ENCODE measurements around the gene PIPOX. TPM values are rescaled to one million over a fixed set of nuclear protein-coding genes. Genes with fewer than 3 reads are reported as not detected.
"Not testable (repeated sequence)": the region's sequence is repeated elsewhere in the genome, so short reads cannot be mapped to it uniquely, and the experiment has no call there.

Gene PIPOX
- total RNA-seq, 1 donor from 2014 or later = 0.29 TPM

- TF ChIP-seq CTCF (IDR thresholded peaks at IDR 0.05; ENCODE audit: insufficient read depth, low read length, poor library complexity, severe bottlenecking) = no peak
- no peaks in the 10 kb centered on the region for H3K27me3 ChIP-seq (ENCODE audit: control insufficient read depth, insufficient read depth, low read length)
- no peak for DNase-seq (ENCODE audit: low read depth)
Observed at GRCh38 chr17:29084541-29085146, 41.7 kb downstream of the PIPOX start.

GRCh38 chr17:29085223-29085622 lies 42.3 kb downstream of the PIPOX start:
- Histone ChIP-seq H3K27me3 (ENCODE audit: control insufficient read depth, insufficient read depth, low read length) (no peaks in the 10 kb centered on the region), H3K36me3 (ENCODE audit: control insufficient read depth, insufficient read depth, low read length) (no peaks in the 10 kb centered on the region), H3K4me3 (ENCODE audit: low read depth, low read length) (no peak overlapping the region)
- DNase-seq (ENCODE audit: low read depth) = no peak
- no peak for TF ChIP-seq CTCF (IDR thresholded peaks at IDR 0.05; ENCODE audit: insufficient read depth, low read length, poor library complexity, severe bottlenecking)

More at GRCh38 chr17:29084541-29085146, 41.7 kb downstream of the PIPOX start:
- Histone ChIP-seq H3K36me3 (ENCODE audit: control insufficient read depth, insufficient read depth, low read length) (no peaks in the 10 kb centered on the region), H3K4me3 (ENCODE audit: low read depth, low read length) (no peak overlapping the region)

GRCh38 chr17:29086628-29087332 lies 43.8 kb downstream of the PIPOX start:
- TF ChIP-seq CTCF (IDR thresholded peaks at IDR 0.05; ENCODE audit: insufficient read depth, low read length, poor library complexity, severe bottlenecking) = no peak
- Histone ChIP-seq H3K4me3 (ENCODE audit: low read depth, low read length) (no peak overlapping the region), H3K36me3 (ENCODE audit: control insufficient read depth, insufficient read depth, low read length) (no peaks in the 10 kb centered on the region), H3K27me3 (ENCODE audit: control insufficient read depth, insufficient read depth, low read length) (no peaks in the 10 kb centered on the region)
- no peak for DNase-seq (ENCODE audit: low read depth)

GRCh38 chr17:29088782-29089181 lies 45.8 kb downstream of the PIPOX start:
- H3K4me3 ChIP-seq (ENCODE audit: low read depth, low read length); H3K27me3 ChIP-seq (ENCODE audit: control insufficient read depth, insufficient read depth, low read length); H3K36me3 ChIP-seq (ENCODE audit: control insufficient read depth, insufficient read depth, low read length); DNase-seq (ENCODE audit: low read depth): not testable (repeated sequence)

- DNase-seq (ENCODE audit: low read depth) = no peak
- Histone ChIP-seq H3K27me3 (ENCODE audit: control insufficient read depth, insufficient read depth, low read length) (no peaks in the 10 kb centered on the region), H3K4me3 (ENCODE audit: low read depth, low read length) (no peak overlapping the region), H3K36me3 (ENCODE audit: control insufficient read depth, insufficient read depth, low read length) (peaks cover 1% of the 10 kb centered on the region)
- TF ChIP-seq CTCF (IDR thresholded peaks at IDR 0.05; ENCODE audit: insufficient read depth, low read length, poor library complexity, severe bottlenecking) = no peak
Observed at GRCh38 chr17:29089601-29090044, 46.7 kb downstream of the PIPOX start.

GRCh38 chr17:29090108-29090507 lies 47.2 kb downstream of the PIPOX start:
- no peak overlapping the region for H3K4me3 ChIP-seq (ENCODE audit: low read depth, low read length)
- no peaks in the 10 kb centered on the region for H3K27me3 ChIP-seq (ENCODE audit: control insufficient read depth, insufficient read depth, low read length)
- peaks cover 1% of the 10 kb centered on the region for H3K36me3 ChIP-seq (ENCODE audit: control insufficient read depth, insufficient read depth, low read length)
- no peak for TF ChIP-seq CTCF (IDR thresholded peaks at IDR 0.05; ENCODE audit: insufficient read depth, low read length, poor library complexity, severe bottlenecking)
- no peak for DNase-seq (ENCODE audit: low read depth)
